HepG2 (cell line): ENCODE measurements around the gene RAB33A. TPM values are rescaled to one million over a fixed set of nuclear protein-coding genes. Genes with fewer than 3 reads are reported as not detected.

Experiments used
- ATAC-seq: fragments of 200-7000 bp; cut with Tn5 transposase; 3 replicates; pipeline ENCODE4 v1.9.1; 2020; ENCODE audit warnings: mild to moderate bottlenecking, moderate library complexity
- BruUV-seq: library from RNA; stranded (reverse); fragments of 400-500 nt; replicated peaks from 2 replicates; lab custom pipeline; 2021; lab: Mats Ljungman, UMichigan
- CTCF ChIA-PET: fragments of 300-600 bp; formaldehyde crosslinking; extraction: SDS; loops from one replicate; lab custom pipeline; 2021; ENCODE audit warnings: low total read pairs, inconsistent platforms, low intra/inter-chr PET ratio; lab: Yijun Ruan, JAX
- POLR2A ChIA-PET: fragments of 350-600 bp; sonication (Branson Sonifier 250); formaldehyde crosslinking; loops from one replicate; lab custom pipeline; 2020; ENCODE audit warnings: antibody characterized with exemption, inconsistent platforms; lab: Yijun Ruan, JAX
- DNase-seq: peaks from one replicate; pipeline ENCODE4 v3.0.0-alpha.2; 2015; ENCODE audit warnings: low spot score
- FAIRE-seq: peaks from 3 replicates; lab custom pipeline; 2011; peaks lifted over from hg19 to GRCh38; lab: Jason Lieb, UNC
- H2AFZ ChIP-seq: one replicate; pipeline ENCODE4 v1.6.1; 2011; ENCODE audit warnings: low read length, inconsistent platforms
- H3K27ac ChIP-seq: fragments of 300-600 bp; 3 replicates; pipeline ENCODE4 v1.8.0; 2011; ENCODE audit warnings: mixed run types, mild to moderate bottlenecking, mixed read lengths, low read length, inconsistent platforms; ENCODE audit not compliant: insufficient read depth; ENCODE audit errors: extremely low read length
- H3K27me3 ChIP-seq, 2 experiments: fragments of 200-600 bp in 1 of 2; 2 replicates in 1 of 2; 3 replicates in 1 of 2; pipeline versions ENCODE4 v1.6.0 to v1.8.0; 2011; ENCODE audit warnings: low read length in 2 of 2, mild to moderate bottlenecking in 2 of 2, moderate library complexity in 2 of 2, inconsistent platforms in 1 of 2; ENCODE audit not compliant: insufficient read depth in 2 of 2, control insufficient read depth in 1 of 2
- H3K36me3 ChIP-seq, 2 experiments: fragments of 200-600 bp in 1 of 2; replicated peaks in 1 of 2; 2 replicates in 1 of 2; 3 replicates in 1 of 2; pipeline versions ENCODE4 v1.5.1 to v1.8.0; 2011; ENCODE audit warnings: low read length in 2 of 2, inconsistent platforms in 1 of 2; ENCODE audit not compliant: insufficient read depth in 2 of 2, control insufficient read depth in 1 of 2
- H3K4me1 ChIP-seq: 2 replicates; pipeline ENCODE4 v1.5.1; 2012; ENCODE audit warnings: low read length, inconsistent platforms; ENCODE audit not compliant: insufficient read depth
- H3K4me2 ChIP-seq: 2 replicates; pipeline ENCODE4 v1.6.0; 2011; ENCODE audit warnings: low read depth, low read length, inconsistent platforms
- H3K4me3 ChIP-seq, 3 experiments: fragments of 200-600 bp in 1 of 3; sonication (generic), shearing (Covaris generic) in 1 of 3; replicated peaks in 1 of 3; 2 replicates each; pipeline ENCODE4 v1.5.1; 2011 to 2016; ENCODE audit warnings: low read length in 3 of 3, inconsistent platforms in 2 of 3, low read depth in 2 of 3, mild to moderate bottlenecking in 2 of 3, control low read depth in 1 of 3, mixed read lengths in 1 of 3; ENCODE audit not compliant: insufficient read depth in 1 of 3
- H3K79me2 ChIP-seq: one replicate; pipeline ENCODE4 v1.6.1; 2011; ENCODE audit warnings: low read length, inconsistent platforms; ENCODE audit not compliant: insufficient read depth
- H3K9ac ChIP-seq: 2 replicates; pipeline ENCODE4 v1.6.0; 2011; ENCODE audit warnings: mild to moderate bottlenecking, low read depth, low read length, inconsistent platforms; ENCODE audit not compliant: insufficient read depth
- H3K9me3 ChIP-seq: 2 replicates; pipeline ENCODE4 v1.5.1; 2012; ENCODE audit warnings: mild to moderate bottlenecking, low read length
- H4K20me1 ChIP-seq: 2 replicates; pipeline ENCODE4 v1.6.0; 2011; ENCODE audit warnings: inconsistent platforms, mild to moderate bottlenecking, low read length, moderate library complexity; ENCODE audit not compliant: insufficient read depth
- CEBPB ChIP-seq: IDR thresholded peaks from 2 replicates; pipeline ENCODE4 v1.6.1; 2011; ENCODE audit warnings: low read depth, low read length, improper control_type of control experiment, borderline replicate concordance
- GRHL1 ChIP-seq: sonication (generic); formaldehyde crosslinking; conservative IDR thresholded peaks from 2 replicates; pipeline ENCODE4 v1.8.0; 2022; ENCODE audit warnings: missing genetic modification reagents
- ZNF660 ChIP-seq: sonication (generic); formaldehyde crosslinking; IDR thresholded peaks from 2 replicates; pipeline ENCODE4 v1.5.1; 2020; ENCODE audit warnings: mild to moderate bottlenecking, low read depth, missing genetic modification reagents, borderline replicate concordance
- ZNF770 ChIP-seq: sonication (generic); formaldehyde crosslinking; IDR thresholded peaks from 2 replicates; pipeline ENCODE4 v1.5.0; 2020; ENCODE audit warnings: mild to moderate bottlenecking, missing genetic modification reagents
- WGBS: methylation state at CpG from one replicate; pipeline ENCODE4 v1.1.6; 2017; ENCODE audit warnings: low lambda C conversion rate; 5-methylcytosine and 5-hydroxymethylcytosine counted together
- in situ Hi-C: cut with HindIII; loops from 2 replicates; pipeline ENCODE4 v1.10.0; 2017; ENCODE audit warnings: low pct_unique_long_range_greater_than_20kb; ENCODE audit not compliant: extremely low pct_ligation_motif_present
- intact Hi-C: fragments of 100-400 bp; cut with micrococcal nuclease; formaldehyde crosslinking; loops from one replicate; pipeline ENCODE4 v1.10.0; 2022; ENCODE audit not compliant: unreplicated experiment
- polyA plus RNA-seq, 8 experiments: library from polyadenylated mRNA; depleted of rRNA in 3 of 8; stranded (reverse) in 7 of 8; unstranded in 1 of 8; fragments of >200 nt; fragmentation: Illumina TruSeq in 4 of 8; extraction: Trizol in 4 of 8; gene quantifications; 2 replicates each; pipeline versions ENCODE4 v1.2.1 to v1.2.3, GENCODE V29; 2011 to 2016; ENCODE audit warnings: low read depth in 4 of 8, missing spikeins in 1 of 8, mixed read lengths in 1 of 8; ENCODE audit not compliant: insufficient read depth in 1 of 8
- total RNA-seq, 5 experiments: library from RNA; depleted of rRNA; stranded (reverse); fragments of >200 nt; fragmentation: Illumina TruSeq; extraction: Trizol; gene quantifications; 2 replicates each; pipeline ENCODE4 v1.2.3, GENCODE V29; 2016; ENCODE audit warnings: low read depth in 1 of 5

The RAB33A gene
- total and polyA plus RNA-seq, 2 of the 13 experiments (the other 11 are each of a cell fraction or from before 2014, with no cell fraction given), result 0.26 TPM; not detected in 1

GRCh38 chrX:130130990-130131389 is 40.8 kb upstream of the RAB33A start:
- POLR2A ChIA-PET, result no interaction called here
- H3K36me3 ChIP-seq, result peaks cover 1 to 11% of the 10 kb centered on the region in 2 experiments; a peak in 2 of 5 replicates
- H3K9ac ChIP-seq, result no peak overlapping the region
- ATAC-seq (no peak), FAIRE-seq (peak; percentile 8)
- intact Hi-C loops, result no loop called here
- BruUV-seq, result no TSS peak
- TF ChIP-seq ZNF770 (CRISPR knock-in tag) (no peak), GRHL1 (no peak)
- TF ChIP-seq, all 625 proteins: peak for 0
- no peak overlapping the region for H3K27ac ChIP-seq
- no peaks in the 10 kb centered on the region for H3K9me3 ChIP-seq
- no peak overlapping the region for H3K4me2 ChIP-seq
- no peaks in the 10 kb centered on the region for H3K79me2 ChIP-seq
- H4K20me1 ChIP-seq, result no peaks in the 10 kb centered on the region
- H2AFZ ChIP-seq, result no peak overlapping the region
- DNase-seq, result no peak
- no peaks in the 10 kb centered on the region for H3K27me3 ChIP-seq
- CTCF ChIA-PET, result no interaction called here
- H3K4me3 ChIP-seq, result no peak overlapping the region
- in situ Hi-C loops, result no loop called here
- WGBS, result 97% methylated on average over 5 of the region's 5 CpGs
- H3K4me1 ChIP-seq, result no peaks in the 10 kb centered on the region

GRCh38 chrX:130136496-130136895 is 35.3 kb upstream of the RAB33A start:
- Histone ChIP-seq H2AFZ (no peak overlapping the region), H3K9ac (no peak overlapping the region), H3K4me1 (no peaks in the 10 kb centered on the region), H3K36me3 (peaks cover 4 to 18% of the 10 kb centered on the region in 2 experiments; a peak in 2 of 5 replicates), H3K4me3 (no peak overlapping the region), H3K9me3 (no peaks in the 10 kb centered on the region), H3K4me2 (no peak overlapping the region), H3K79me2 (no peaks in the 10 kb centered on the region), H3K27me3 (no peaks in the 10 kb centered on the region), H3K27ac (no peak overlapping the region), H4K20me1 (no peaks in the 10 kb centered on the region)
- WGBS, result 90% methylated on average over 5 of the region's 5 CpGs
- in situ Hi-C loops (no loop called here), intact Hi-C loops (no loop called here)
- POLR2A ChIA-PET, result no interaction called here
- no peak for DNase-seq
- no TSS peak for BruUV-seq
- no peak for FAIRE-seq
- no peak for ATAC-seq
- CTCF ChIA-PET, result no interaction called here
- no peak for TF ChIP-seq ZNF660 (CRISPR knock-in tag)
- TF ChIP-seq CEBPB, result peak; percentile 14; the same call in 1 of the 2 replicates
